ENCODE data around the gene ATG16L1. TPM values are rescaled to one million over a fixed set of nuclear protein-coding genes. Genes with fewer than 3 reads are reported as not detected.

ATG16L1 gene
- total RNA-seq, 2 experiments from 2014 or later, result 22.1 to 24.4 TPM

DNA sequence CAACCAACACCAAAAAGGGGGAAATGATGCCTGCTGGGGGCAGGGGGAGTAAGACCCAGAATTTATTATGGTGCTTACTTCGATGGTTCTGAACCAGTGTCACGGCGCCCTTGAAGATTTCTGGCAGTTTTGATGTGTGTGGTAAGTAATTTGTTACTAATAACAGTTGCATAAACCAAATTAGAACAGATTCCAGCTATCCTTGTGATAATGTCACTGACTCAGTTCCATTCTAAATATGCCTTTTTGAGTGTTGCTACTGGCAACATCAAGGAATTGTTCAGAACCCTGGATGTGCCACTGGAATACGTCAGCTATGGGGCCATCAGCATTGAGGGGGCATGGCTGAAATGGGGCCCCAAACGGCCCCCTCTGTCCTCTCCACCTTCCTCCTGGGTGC lies 67.8 kb downstream of the ATG16L1 start:
- ChIA-PET POLR2A (interaction anchor here (0.6 to 0.9 kb wide), 2 partner anchors 37 to 43 kb away, joined by 3 read pairs; no protein-coding TSS in a partner anchor), CTCF (no interaction called here)
- no peaks in the 10 kb centered on the region for H3K36me3 Mint-ChIP-seq (ENCODE audit: low read depth)
- no peak overlapping the region for H3K4me3 Mint-ChIP-seq
- no peak overlapping the region for H3K27ac Mint-ChIP-seq
- peaks cover 9% of the 10 kb centered on the region for H3K4me1 Mint-ChIP-seq (ENCODE audit: low read depth)
- intact Hi-C loops (cut with micrococcal nuclease), result no loop called here
- ATAC-seq (no peak), DNase-seq (no peak)
- H3K27me3 Mint-ChIP-seq, result no peaks in the 10 kb centered on the region
- no peaks in the 10 kb centered on the region for H3K9me3 Mint-ChIP-seq
- TF ChIP-seq, protein P1, sequence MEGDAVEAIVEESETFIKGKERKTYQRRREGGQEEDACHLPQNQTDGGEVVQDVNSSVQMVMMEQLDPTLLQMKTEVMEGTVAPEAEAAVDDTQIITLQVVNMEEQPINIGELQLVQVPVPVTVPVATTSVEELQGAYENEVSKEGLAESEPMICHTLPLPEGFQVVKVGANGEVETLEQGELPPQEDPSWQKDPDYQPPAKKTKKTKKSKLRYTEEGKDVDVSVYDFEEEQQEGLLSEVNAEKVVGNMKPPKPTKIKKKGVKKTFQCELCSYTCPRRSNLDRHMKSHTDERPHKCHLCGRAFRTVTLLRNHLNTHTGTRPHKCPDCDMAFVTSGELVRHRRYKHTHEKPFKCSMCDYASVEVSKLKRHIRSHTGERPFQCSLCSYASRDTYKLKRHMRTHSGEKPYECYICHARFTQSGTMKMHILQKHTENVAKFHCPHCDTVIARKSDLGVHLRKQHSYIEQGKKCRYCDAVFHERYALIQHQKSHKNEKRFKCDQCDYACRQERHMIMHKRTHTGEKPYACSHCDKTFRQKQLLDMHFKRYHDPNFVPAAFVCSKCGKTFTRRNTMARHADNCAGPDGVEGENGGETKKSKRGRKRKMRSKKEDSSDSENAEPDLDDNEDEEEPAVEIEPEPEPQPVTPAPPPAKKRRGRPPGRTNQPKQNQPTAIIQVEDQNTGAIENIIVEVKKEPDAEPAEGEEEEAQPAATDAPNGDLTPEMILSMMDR (IDR thresholded peaks at IDR 0.05), result no peak

DNA sequence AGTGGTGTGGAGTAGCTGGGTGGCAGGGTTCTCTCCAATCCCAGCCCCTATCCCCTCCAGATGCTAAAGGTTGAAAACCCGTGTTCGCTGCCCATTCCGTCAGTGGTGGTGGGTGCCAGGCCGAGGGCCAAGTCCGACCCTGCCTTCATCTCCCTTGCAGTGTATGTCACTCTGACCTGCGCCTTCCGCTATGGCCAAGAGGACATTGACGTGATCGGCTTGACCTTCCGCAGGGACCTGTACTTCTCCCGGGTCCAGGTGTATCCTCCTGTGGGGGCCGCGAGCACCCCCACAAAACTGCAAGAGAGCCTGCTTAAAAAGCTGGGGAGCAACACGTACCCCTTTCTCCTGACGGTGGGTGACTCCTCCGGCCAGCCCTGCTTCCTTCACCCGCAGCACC lies 69.0 kb downstream of the ATG16L1 start:
- Mint-ChIP-seq H3K4me1 (ENCODE audit: low read depth) (peaks cover 9% of the 10 kb centered on the region), H3K27ac (no peak overlapping the region), H3K4me3 (no peak overlapping the region), H3K9me3 (no peaks in the 10 kb centered on the region), H3K36me3 (ENCODE audit: low read depth) (no peaks in the 10 kb centered on the region), H3K27me3 (no peaks in the 10 kb centered on the region)
- TF ChIP-seq, protein P1 (IDR thresholded peaks at IDR 0.05), result no peak
- ChIA-PET POLR2A (no interaction called here), CTCF (interaction anchor here (1.7 to 2.5 kb wide), 2 partner anchors 11 to 123 kb away, joined by 7 to 9 read pairs; no protein-coding TSS in a partner anchor)
- intact Hi-C loops (cut with micrococcal nuclease), result no loop called here
- ATAC-seq (no peak), DNase-seq (no peak)

DNA sequence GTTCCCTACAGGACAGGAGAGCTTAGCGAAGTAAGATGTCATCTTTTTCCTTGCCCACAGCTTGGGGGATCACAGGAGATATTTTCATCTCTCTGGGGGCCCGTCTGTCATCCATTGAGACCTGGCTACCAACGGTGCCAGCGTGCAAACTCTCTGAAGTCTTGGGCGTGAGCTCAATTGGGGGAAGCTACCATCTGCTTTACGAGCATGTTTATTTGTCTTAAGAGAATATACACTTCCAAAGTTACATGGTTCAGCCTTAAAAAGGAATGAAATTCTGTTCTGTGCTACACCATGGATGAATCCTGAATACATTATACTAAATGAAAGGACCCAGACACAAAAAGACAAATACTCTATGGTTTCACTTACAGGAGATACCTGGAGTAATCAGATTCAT lies 69.7 kb downstream of the ATG16L1 start:
- no peak for ATAC-seq
- Mint-ChIP-seq H3K4me3 (no peak overlapping the region), H3K27ac (no peak overlapping the region), H3K9me3 (no peaks in the 10 kb centered on the region), H3K4me1 (ENCODE audit: low read depth) (peaks cover 9% of the 10 kb centered on the region), H3K36me3 (ENCODE audit: low read depth) (no peaks in the 10 kb centered on the region), H3K27me3 (no peaks in the 10 kb centered on the region)
- POLR2A ChIA-PET, result interaction anchor here (0.7 to 1.4 kb wide), 2 partner anchors 25 to 26 kb away, joined by 3 to 4 read pairs; no protein-coding TSS in a partner anchor
- intact Hi-C loops (cut with micrococcal nuclease), result no loop called here
- DNase-seq, result no peak
- TF ChIP-seq, protein P1 (IDR thresholded peaks at IDR 0.05), result no peak
- CTCF ChIA-PET, result interaction anchor here (1.7 to 2.5 kb wide), 2 partner anchors 10 to 122 kb away, joined by 7 to 9 read pairs; no protein-coding TSS in a partner anchor

DNA sequence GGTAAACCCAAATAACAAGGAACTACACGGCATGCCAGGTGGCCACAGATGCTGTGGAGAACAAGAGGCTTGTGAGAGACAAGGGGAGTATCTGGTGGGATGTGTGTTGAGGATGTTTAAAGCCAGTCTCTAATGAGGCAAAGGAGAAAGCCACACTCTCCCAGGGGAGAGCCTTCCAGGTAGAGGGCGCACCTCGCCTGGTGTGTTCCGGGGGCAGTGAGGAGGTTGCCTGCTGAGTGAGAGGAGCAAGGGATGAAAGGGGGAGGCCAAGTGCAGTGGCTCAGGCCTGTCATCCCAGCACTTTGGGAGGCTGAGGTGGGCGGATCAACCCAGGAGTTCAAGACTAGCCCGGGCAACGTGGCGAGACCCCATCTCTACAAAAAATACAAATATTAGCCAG lies 72.4 kb downstream of the ATG16L1 start:
- H3K4me1 Mint-ChIP-seq (ENCODE audit: low read depth), result peaks cover 9% of the 10 kb centered on the region
- no peak for ATAC-seq
- POLR2A ChIA-PET, result interaction anchor here (0.6 kb wide), 1 partner anchor 494 kb away, joined by 3 read pairs; no protein-coding TSS in a partner anchor
- intact Hi-C loops (cut with micrococcal nuclease), result no loop called here
- H3K9me3 Mint-ChIP-seq, result no peaks in the 10 kb centered on the region
- H3K4me3 Mint-ChIP-seq, result no peak overlapping the region
- H3K27me3 Mint-ChIP-seq, result no peaks in the 10 kb centered on the region
- no peaks in the 10 kb centered on the region for H3K36me3 Mint-ChIP-seq (ENCODE audit: low read depth)
- no peak overlapping the region for H3K27ac Mint-ChIP-seq
- CTCF ChIA-PET, result no interaction called here
- TF ChIP-seq, protein P1 (IDR thresholded peaks at IDR 0.05), result no peak
- no peak for DNase-seq

DNA sequence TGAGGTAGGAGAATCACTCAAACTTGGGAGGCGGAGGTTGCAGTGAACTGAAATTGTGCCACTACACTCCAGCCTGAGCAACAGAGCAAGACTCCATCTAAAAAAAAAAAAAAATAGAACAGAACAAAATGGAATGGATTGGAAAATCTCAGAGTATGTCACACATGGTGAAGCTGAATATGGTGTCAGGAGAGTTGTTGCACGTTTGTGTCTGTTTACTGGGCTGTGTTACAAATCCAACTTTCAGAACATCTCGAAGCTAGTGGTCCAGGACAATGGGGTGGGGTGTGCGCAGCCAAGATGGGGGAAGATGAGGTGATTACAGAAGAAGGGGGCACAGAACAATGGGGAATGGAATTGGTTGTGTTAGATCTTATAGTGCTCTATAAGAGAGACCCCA lies 73.8 kb downstream of the ATG16L1 start:
- DNase-seq (no peak), ATAC-seq (no peak)
- Mint-ChIP-seq H3K27ac (no peak overlapping the region), H3K4me3 (no peak overlapping the region), H3K9me3 (no peaks in the 10 kb centered on the region), H3K36me3 (ENCODE audit: low read depth) (no peaks in the 10 kb centered on the region), H3K27me3 (no peaks in the 10 kb centered on the region), H3K4me1 (ENCODE audit: low read depth) (peaks cover 13% of the 10 kb centered on the region)
- ChIA-PET CTCF (interaction anchor here (0.5 kb wide), 1 partner anchor 107 kb away, joined by 4 read pairs; no protein-coding TSS in a partner anchor), POLR2A (no interaction called here)
- intact Hi-C loops (cut with micrococcal nuclease), result no loop called here
- TF ChIP-seq, protein P1 (IDR thresholded peaks at IDR 0.05), result no peak

Data from activated CD8-positive, alpha-beta T cell treated with anti-CD3 and anti-CD28 coated beads for 36 hours (primary cell).